Activated CD8-positive, alpha-beta memory T cell treated with anti-CD3 and anti-CD28 coated beads for 1 hour (primary cell): ENCODE data around the gene TUBA1B.
A peak's percentile ranks its signal among the peaks of the same experiment; 100 is the strongest.
"Not testable (repeated sequence)": the region's sequence is repeated elsewhere in the genome, so short reads cannot be mapped to it uniquely, and the experiment has no call there.

ENCODE experiments used
- DNase-seq, 2 donors: peaks; one replicate each; pipeline ENCODE4 v3.0.0-alpha.2; 2020; ENCODE audit warnings: low read depth in 1 of 2; ENCODE audit errors: extremely low read depth in 1 of 2

TUBA1B gene

GRCh38 chr12:49131051-49131893 lies at the start of gene TUBA1B:
Gene TUBA1B (minus strand): TSS chr12:49131395. CDS start chr12:49131300, 95 bp downstream.
- DNase-seq, result peak; percentile 82 to 85

- DNase-seq, result no peak
Observed at GRCh38 chr12:49174218-49174617, 43.0 kb upstream of the TUBA1B start.

GRCh38 chr12:49170924-49171323 lies 39.7 kb upstream of the TUBA1B start:
- DNase-seq, result no peak

GRCh38 chr12:49165114-49165513 lies 33.9 kb upstream of the TUBA1B start:
- no peak for DNase-seq

- not testable (repeated sequence) for DNase-seq
Observed at GRCh38 chr12:49161901-49162300, 30.7 kb upstream of the TUBA1B start.

- no peak for DNase-seq
Observed at GRCh38 chr12:49161092-49161795, 30.0 kb upstream of the TUBA1B start.

- DNase-seq, result no peak
Observed at GRCh38 chr12:49160399-49160798, 29.2 kb upstream of the TUBA1B start.

- DNase-seq, result no peak
Observed at GRCh38 chr12:49154221-49154620, 23.0 kb upstream of the TUBA1B start.

GRCh38 chr12:49147384-49147783 lies 16.2 kb upstream of the TUBA1B start:
- DNase-seq, result no peak

GRCh38 chr12:49146406-49146805 lies 15.2 kb upstream of the TUBA1B start:
- no peak for DNase-seq

- DNase-seq, result no peak
Observed at GRCh38 chr12:49144384-49144783, 13.2 kb upstream of the TUBA1B start.

- no peak for DNase-seq
Observed at GRCh38 chr12:49138999-49139398, 7.8 kb upstream of the TUBA1B start.

- DNase-seq, result no peak
Observed at GRCh38 chr12:49138587-49138986, 7.4 kb upstream of the TUBA1B start.

- no peak for DNase-seq
Observed at GRCh38 chr12:49137476-49137875, 6.3 kb upstream of the TUBA1B start.

GRCh38 chr12:49136997-49137396 lies 5.8 kb upstream of the TUBA1B start:
- not testable (repeated sequence) for DNase-seq

- no peak for DNase-seq
Observed at GRCh38 chr12:49133590-49133989, 2.4 kb upstream of the TUBA1B start.

- no peak for DNase-seq
Observed at GRCh38 chr12:49133014-49133413, 1.8 kb upstream of the TUBA1B start.

- DNase-seq, result no peak
Observed at GRCh38 chr12:49131894-49132461, 783 bp upstream of the TUBA1B start.

- DNase-seq, result peak; percentile 77 to 86
Observed at GRCh38 chr12:49130151-49131050, 794 bp downstream of the TUBA1B start.

GRCh38 chr12:49129332-49130150 lies 1.7 kb downstream of the TUBA1B start:
- no peak for DNase-seq
